A549 (cell line): ENCODE results near the gene CYSRT1. TPM values are rescaled to one million over a fixed set of nuclear protein-coding genes. Genes with fewer than 3 reads are reported as not detected.

ENCODE experiments used
- ATAC-seq, 2 experiments: fragments of 200-7000 bp in 1 of 2; fragments of >200 bp in 1 of 2; cut with Nextera tagmentation in 1 of 2; cut with Tn5 transposase in 1 of 2; 3 replicates each; pipeline versions ENCODE4 v1.8.0 to v1.9.1; 2018 to 2020; ENCODE audit warnings: mild to moderate bottlenecking in 1 of 2, moderate library complexity in 1 of 2
- CTCF ChIA-PET: fragments of 300-600 bp; sonication (Branson Sonifier 250); formaldehyde crosslinking; extraction: SDS; loops from one replicate; lab custom pipeline; 2021; ENCODE audit warnings: antibody characterized with exemption, inconsistent platforms; lab: Yijun Ruan, JAX
- POLR2A ChIA-PET: fragments of 350-600 bp; formaldehyde crosslinking; extraction: SDS; loops from one replicate; lab custom pipeline; 2021; ENCODE audit warnings: antibody characterized with exemption, inconsistent platforms; lab: Yijun Ruan, JAX
- DNase-seq, 2 experiments: peaks; one replicate each; pipeline versions ENCODE4 v3.0.0 to v3.0.0-alpha.2; 2011 to 2016; ENCODE audit warnings: low read depth in 1 of 2, low spot score in 1 of 2
- FAIRE-seq: peaks from 2 replicates; lab custom pipeline; 2011; peaks lifted over from hg19 to GRCh38; lab: Jason Lieb, UNC
- H3K27ac ChIP-seq, 2 experiments: fragments of >200 bp; sonication (Bioruptor Twin); formaldehyde crosslinking; 3 replicates each; pipeline ENCODE4 v1.5.1; 2016 to 2017
- H3K4me1 ChIP-seq: fragments of >200 bp; sonication (Bioruptor Twin); formaldehyde crosslinking; 3 replicates; pipeline ENCODE4 v1.6.1; 2016
- H3K4me2 ChIP-seq: fragments of >200 bp; sonication (Bioruptor Twin); formaldehyde crosslinking; 3 replicates; pipeline ENCODE4 v1.6.1; 2016
- H3K4me3 ChIP-seq: fragments of >200 bp; sonication (Bioruptor Twin); formaldehyde crosslinking; 3 replicates; pipeline ENCODE4 v1.5.1; 2016
- H3K9me3 ChIP-seq: fragments of >200 bp; sonication (Bioruptor Twin); formaldehyde crosslinking; 3 replicates; pipeline ENCODE4 v1.6.1; 2016
- BHLHE40 ChIP-seq: IDR thresholded peaks from 2 replicates; pipeline ENCODE4 v1.6.1; 2012; ENCODE audit warnings: low read depth, low read length, inconsistent platforms
- CBX2 ChIP-seq: fragments of 200-600 bp; sonication (generic); IDR thresholded peaks from 2 replicates; pipeline ENCODE4 v1.6.1; 2016; ENCODE audit warnings: low read depth, mild to moderate bottlenecking, borderline replicate concordance
- FOSB ChIP-seq: fragments of 250-450 bp; sonication (Bioruptor Pico); IDR thresholded peaks from 2 replicates; pipeline ENCODE4 v1.5.0; 2020; ENCODE audit warnings: mild to moderate bottlenecking, moderate library complexity
- FOSL2 ChIP-seq, 2 experiments: fragments of 450-650 bp in 1 of 2; fragments of >200 bp in 1 of 2; sonication (Bioruptor Twin) in 1 of 2; formaldehyde crosslinking; IDR thresholded peaks; 2 replicates each; pipeline versions ENCODE4 v1.5.0 to v1.6.1; 2016 to 2020; ENCODE audit warnings: mild to moderate bottlenecking in 1 of 2, moderate library complexity in 1 of 2
- GATA3 ChIP-seq: IDR thresholded peaks from 2 replicates; pipeline ENCODE4 v1.6.1; 2012; ENCODE audit warnings: borderline replicate concordance
- HOXB13 ChIP-seq: fragments of 250-450 bp; sonication (Bioruptor Pico); IDR thresholded peaks from 2 replicates; pipeline ENCODE4 v1.5.0; 2020; ENCODE audit warnings: low read depth, mild to moderate bottlenecking, moderate library complexity
- JUN ChIP-seq, 2 experiments: fragments of >200 bp; sonication (Bioruptor Twin); formaldehyde crosslinking; IDR thresholded peaks; 2 replicates in 1 of 2; 3 replicates in 1 of 2; pipeline ENCODE4 v1.6.1; 2016 to 2017
- JUNB ChIP-seq: fragments of >200 bp; sonication (Bioruptor Twin); formaldehyde crosslinking; IDR thresholded peaks from 2 replicates; pipeline ENCODE4 v1.6.1; 2016
- KDM5A ChIP-seq: fragments of 200-600 bp; sonication (generic); IDR thresholded peaks from 2 replicates; pipeline ENCODE4 v1.6.1; 2016; ENCODE audit warnings: antibody characterized with exemption, mild to moderate bottlenecking
- MAFK ChIP-seq: fragments of 450-650 bp; IDR thresholded peaks from 2 replicates; pipeline ENCODE4 v1.6.1; 2014; ENCODE audit not compliant: partially characterized antibody
- MYC ChIP-seq: IDR thresholded peaks from 2 replicates; pipeline ENCODE4 v1.6.1; 2012; ENCODE audit warnings: mild to moderate bottlenecking, inconsistent platforms, low read length, improper control_type of control experiment, borderline replicate concordance
- NFE2L2 ChIP-seq: fragments of 150-350 bp; conservative IDR thresholded peaks from 2 replicates; pipeline ENCODE4 v1.6.1; 2014; ENCODE audit warnings: low read length
- PHF8 ChIP-seq: fragments of 200-600 bp; sonication (generic); IDR thresholded peaks from 2 replicates; pipeline ENCODE4 v1.6.1; 2016; ENCODE audit warnings: low read depth, mild to moderate bottlenecking, antibody characterized with exemption, moderate library complexity, borderline replicate concordance
- POLR2A ChIP-seq: IDR thresholded peaks from 2 replicates; pipeline ENCODE4 v1.6.1; 2012; ENCODE audit warnings: mild to moderate bottlenecking, low read length
- RAD21 ChIP-seq, 2 experiments: fragments of >200 bp in 1 of 2; sonication (Bioruptor Twin) in 1 of 2; formaldehyde crosslinking in 1 of 2; IDR thresholded peaks in 1 of 2; conservative IDR thresholded peaks in 1 of 2; 2 replicates in 1 of 2; 3 replicates in 1 of 2; pipeline ENCODE4 v1.6.1; 2012 to 2018; ENCODE audit warnings: inconsistent platforms in 1 of 2
- RFX5 ChIP-seq: fragments of 450-650 bp; IDR thresholded peaks from 2 replicates; pipeline ENCODE4 v1.7.1; 2014; ENCODE audit warnings: antibody characterized with exemption, mild to moderate bottlenecking, moderate library complexity
- SMC3 ChIP-seq: fragments of >200 bp; sonication (Bioruptor Twin); formaldehyde crosslinking; IDR thresholded peaks from 3 replicates; pipeline ENCODE4 v1.6.1; 2018; ENCODE audit warnings: inconsistent platforms
- TFCP2L1 ChIP-seq: fragments of 250-450 bp; sonication (Bioruptor Pico); IDR thresholded peaks from 2 replicates; pipeline ENCODE4 v1.5.0; 2021; ENCODE audit warnings: mild to moderate bottlenecking
- WGBS: methylation state at CpG from one replicate; pipeline ENCODE4 v1.1.6; 2017; ENCODE audit errors: missing lambda C conversion rate; 5-methylcytosine and 5-hydroxymethylcytosine counted together
- polyA plus RNA-seq, 4 experiments: library from polyadenylated mRNA; depleted of rRNA in 3 of 4; stranded (reverse); fragments of >200 nt; fragmentation: RNase III in 1 of 4; extraction: RNeasy Plus Mini Kit Qiagen cat#74134 plus additional on column Dnase treatment in 1 of 4; gene quantifications; 2 replicates in 3 of 4; 3 replicates in 1 of 4; pipeline ENCODE4 v1.2.3, GENCODE V29; 2011 to 2017
- TF ChIP-seq, protein P1 (sequence below): fragments of 450-650 bp; IDR thresholded peaks from 2 replicates; pipeline ENCODE4 v1.6.1; 2014; ENCODE audit warnings: antibody characterized with exemption
- TF ChIP-seq, protein P2 (sequence below): fragments of >200 bp; sonication (Bioruptor Twin); formaldehyde crosslinking; IDR thresholded peaks from 3 replicates; pipeline ENCODE4 v1.5.1; 2016
- TF ChIP-seq, protein P3 (sequence below): IDR thresholded peaks from 2 replicates; pipeline ENCODE4 v1.6.1; 2012
- TF ChIP-seq, protein P4 (sequence below): fragments of >200 bp; sonication (Bioruptor Twin); formaldehyde crosslinking; IDR thresholded peaks from 3 replicates; pipeline ENCODE4 v1.6.1; 2016
- TF ChIP-seq, protein P5 (sequence below): fragments of 250-450 bp; sonication (Bioruptor Pico); IDR thresholded peaks from 2 replicates; pipeline ENCODE4 v1.5.0; 2020; ENCODE audit warnings: low read depth, mild to moderate bottlenecking, moderate library complexity

The CYSRT1 gene
- polyA plus RNA-seq, 2 of the 4 experiments (the other 2 are of a cell fraction), result 0.30 to 0.81 TPM

DNA sequence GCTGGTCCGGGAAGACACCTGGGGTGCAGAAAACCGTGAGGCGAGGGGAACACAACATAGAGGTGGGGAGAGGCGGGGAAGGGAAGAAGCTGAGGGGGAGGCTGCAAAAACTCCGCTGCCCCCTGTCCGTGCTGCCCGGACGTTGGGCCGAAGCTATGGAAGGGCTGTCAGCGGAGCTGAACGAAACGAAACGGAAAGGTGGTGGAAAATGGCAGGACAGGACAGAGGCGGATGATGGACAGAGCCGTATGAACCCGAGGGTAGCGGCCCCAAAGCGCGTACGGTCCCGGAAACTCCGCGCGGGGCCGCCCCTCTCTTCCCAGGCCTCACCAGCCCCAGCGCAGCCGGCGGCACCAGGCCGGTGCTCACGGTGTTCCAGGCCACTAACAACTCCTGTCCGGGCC is 36.9 kb upstream of the CYSRT1 start:
- POLR2A ChIA-PET, result interaction anchor here (0.9 to 3.4 kb wide), 13 partner anchors 11 to 60 kb away, joined by 3 to 38 read pairs (median 8); partner anchors contain the start of genes CYSRT1, LRRC26, RNF208 and RNF224
- Histone ChIP-seq H3K27ac (peak overlapping the region; percentile 97), H3K9me3 (no peaks in the 10 kb centered on the region), H3K4me1 (peaks cover 23% of the 10 kb centered on the region), H3K4me3 (peak overlapping the region; percentile 92), H3K4me2 (peak overlapping the region; percentile 99)
- no peak for FAIRE-seq
- CTCF ChIA-PET, result interaction anchor here (0.9 to 11.5 kb wide), 12 partner anchors 11 to 158 kb away, joined by 3 to 156 read pairs (median 10); partner anchors contain the start of genes CYSRT1, LRRC26, RNF208 and RNF224
- TF ChIP-seq MYC (no peak), PHF8 (peak; percentile 52), KDM5A (peak; percentile 95; the same call in 1 of the 2 replicates)
- WGBS, result 2% methylated on average over 22 of the region's 31 CpGs
- no peak for DNase-seq
- ATAC-seq, result peak; percentile 4 to 33; a peak in 3 of 6 replicates

DNA sequence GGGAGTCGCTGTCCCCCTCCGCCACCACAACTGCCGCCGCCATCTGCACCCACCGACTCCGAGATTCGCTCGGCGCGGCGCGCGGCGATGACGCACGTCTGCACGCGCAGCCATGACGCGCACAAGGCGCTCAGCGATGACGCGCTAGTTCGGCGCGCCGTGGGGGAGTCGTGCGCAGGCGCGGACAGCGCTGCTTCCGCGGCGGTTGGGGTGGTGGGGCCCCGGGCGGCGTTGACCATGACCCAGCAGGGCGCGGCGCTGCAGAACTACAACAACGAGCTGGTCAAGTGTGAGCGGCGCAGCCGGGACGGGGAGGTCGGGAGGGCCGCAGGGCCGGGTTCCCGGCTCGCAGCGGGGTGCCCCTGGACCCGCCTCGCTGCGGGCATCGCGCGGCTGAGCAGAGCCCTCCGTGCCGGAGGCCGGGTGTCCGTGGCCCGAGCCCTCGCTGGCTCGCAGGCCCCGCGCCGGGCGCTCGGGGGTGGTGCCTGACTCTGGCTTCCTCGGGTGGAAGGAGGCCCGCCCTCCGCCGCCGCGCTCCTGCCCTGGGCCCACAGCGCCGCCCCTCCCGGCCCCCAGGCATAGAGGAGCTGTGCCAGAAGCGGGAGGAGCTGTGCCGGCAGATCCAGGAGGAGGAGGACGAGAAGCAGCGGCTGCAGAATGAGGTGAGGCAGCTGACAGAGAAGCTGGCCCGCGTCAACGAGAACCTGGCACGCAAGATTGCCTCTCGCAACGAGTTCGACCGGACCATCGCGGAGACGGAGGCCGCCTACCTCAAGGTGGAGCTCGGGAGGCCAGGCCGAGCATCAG is 36.3 kb upstream of the CYSRT1 start, which contains the start of the genes ANAPC2 and SSNA1:
Gene ANAPC2 (minus strand): TSS at position 71 of the 807 bp plus-strand sequence. CDS start 28 bp downstream, at position 43.
Gene SSNA1 (plus strand): TSS at position 187 of the 807 bp plus-strand sequence. CDS start 51 bp downstream, at position 238.
- TF ChIP-seq GATA3, result peak; percentile 60; the same call in 1 of the 2 replicates
- no peak for TF ChIP-seq FOSB
- TF ChIP-seq JUNB, result no peak
- TF ChIP-seq, protein P1, sequence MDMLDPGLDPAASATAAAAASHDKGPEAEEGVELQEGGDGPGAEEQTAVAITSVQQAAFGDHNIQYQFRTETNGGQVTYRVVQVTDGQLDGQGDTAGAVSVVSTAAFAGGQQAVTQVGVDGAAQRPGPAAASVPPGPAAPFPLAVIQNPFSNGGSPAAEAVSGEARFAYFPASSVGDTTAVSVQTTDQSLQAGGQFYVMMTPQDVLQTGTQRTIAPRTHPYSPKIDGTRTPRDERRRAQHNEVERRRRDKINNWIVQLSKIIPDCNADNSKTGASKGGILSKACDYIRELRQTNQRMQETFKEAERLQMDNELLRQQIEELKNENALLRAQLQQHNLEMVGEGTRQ, result peak; percentile 48; the same call in 1 of the 2 replicates
- no peak for TF ChIP-seq CBX2
- TF ChIP-seq, protein P2, sequence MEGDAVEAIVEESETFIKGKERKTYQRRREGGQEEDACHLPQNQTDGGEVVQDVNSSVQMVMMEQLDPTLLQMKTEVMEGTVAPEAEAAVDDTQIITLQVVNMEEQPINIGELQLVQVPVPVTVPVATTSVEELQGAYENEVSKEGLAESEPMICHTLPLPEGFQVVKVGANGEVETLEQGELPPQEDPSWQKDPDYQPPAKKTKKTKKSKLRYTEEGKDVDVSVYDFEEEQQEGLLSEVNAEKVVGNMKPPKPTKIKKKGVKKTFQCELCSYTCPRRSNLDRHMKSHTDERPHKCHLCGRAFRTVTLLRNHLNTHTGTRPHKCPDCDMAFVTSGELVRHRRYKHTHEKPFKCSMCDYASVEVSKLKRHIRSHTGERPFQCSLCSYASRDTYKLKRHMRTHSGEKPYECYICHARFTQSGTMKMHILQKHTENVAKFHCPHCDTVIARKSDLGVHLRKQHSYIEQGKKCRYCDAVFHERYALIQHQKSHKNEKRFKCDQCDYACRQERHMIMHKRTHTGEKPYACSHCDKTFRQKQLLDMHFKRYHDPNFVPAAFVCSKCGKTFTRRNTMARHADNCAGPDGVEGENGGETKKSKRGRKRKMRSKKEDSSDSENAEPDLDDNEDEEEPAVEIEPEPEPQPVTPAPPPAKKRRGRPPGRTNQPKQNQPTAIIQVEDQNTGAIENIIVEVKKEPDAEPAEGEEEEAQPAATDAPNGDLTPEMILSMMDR, result peak; percentile 39
- no peak for TF ChIP-seq NFE2L2
- TF ChIP-seq, protein P3, sequence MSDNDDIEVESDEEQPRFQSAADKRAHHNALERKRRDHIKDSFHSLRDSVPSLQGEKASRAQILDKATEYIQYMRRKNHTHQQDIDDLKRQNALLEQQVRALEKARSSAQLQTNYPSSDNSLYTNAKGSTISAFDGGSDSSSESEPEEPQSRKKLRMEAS, result peak; percentile 92
- TF ChIP-seq, protein P4, sequence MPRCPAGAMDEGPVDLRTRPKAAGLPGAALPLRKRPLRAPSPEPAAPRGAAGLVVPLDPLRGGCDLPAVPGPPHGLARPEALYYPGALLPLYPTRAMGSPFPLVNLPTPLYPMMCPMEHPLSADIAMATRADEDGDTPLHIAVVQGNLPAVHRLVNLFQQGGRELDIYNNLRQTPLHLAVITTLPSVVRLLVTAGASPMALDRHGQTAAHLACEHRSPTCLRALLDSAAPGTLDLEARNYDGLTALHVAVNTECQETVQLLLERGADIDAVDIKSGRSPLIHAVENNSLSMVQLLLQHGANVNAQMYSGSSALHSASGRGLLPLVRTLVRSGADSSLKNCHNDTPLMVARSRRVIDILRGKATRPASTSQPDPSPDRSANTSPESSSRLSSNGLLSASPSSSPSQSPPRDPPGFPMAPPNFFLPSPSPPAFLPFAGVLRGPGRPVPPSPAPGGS, result peak; percentile 82; the same call in 2 of the 3 replicates
- peak; percentile 69; the same call in 1 of the 2 replicates for TF ChIP-seq RFX5
- peak; percentile 81 for TF ChIP-seq BHLHE40
- peak; percentile 31 to 49; a peak in 3 of 5 replicates for TF ChIP-seq RAD21 (conservative IDR thresholded peaks at IDR 0.05 in 1 of 2, IDR thresholded peaks at IDR 0.05 in 1 of 2)
- TF ChIP-seq SMC3, result peak; percentile 38; the same call in 2 of the 3 replicates
- peak; percentile 29 for TF ChIP-seq MAFK
- peak; percentile 26; the same call in 1 of the 2 replicates for TF ChIP-seq TFCP2L1 (CRISPR knock-in tag)
- peak; percentile 59 for TF ChIP-seq PHF8
- TF ChIP-seq, protein P5, sequence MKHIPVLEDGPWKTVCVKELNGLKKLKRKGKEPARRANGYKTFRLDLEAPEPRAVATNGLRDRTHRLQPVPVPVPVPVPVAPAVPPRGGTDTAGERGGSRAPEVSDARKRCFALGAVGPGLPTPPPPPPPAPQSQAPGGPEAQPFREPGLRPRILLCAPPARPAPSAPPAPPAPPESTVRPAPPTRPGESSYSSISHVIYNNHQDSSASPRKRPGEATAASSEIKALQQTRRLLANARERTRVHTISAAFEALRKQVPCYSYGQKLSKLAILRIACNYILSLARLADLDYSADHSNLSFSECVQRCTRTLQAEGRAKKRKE (CRISPR knock-in tag), result no peak
- TF ChIP-seq FOSL2 (IDR thresholded peaks at IDR 0.05), result no peak
- TF ChIP-seq FOSL2 (CRISPR knock-in tag; IDR thresholded peaks at IDR 0.05), result peak; percentile 85
- TF ChIP-seq JUN (IDR thresholded peaks at IDR 0.05), result peak; percentile 82 to 91
- no peak for TF ChIP-seq HOXB13
- TF ChIP-seq POLR2A, result peak; percentile 65
- peak within 1 kb of the TSS; percentile 97 for H3K27ac ChIP-seq
- peak; percentile 39 for FAIRE-seq
- POLR2A ChIA-PET, result interaction anchor here (0.6 to 3.4 kb wide), 18 partner anchors 10 to 225 kb away, joined by 3 to 38 read pairs (median 5); partner anchors contain the start of genes CYSRT1, NDOR1, RNF208 and RNF224
- peak; percentile 69 to 96 for DNase-seq
- H3K4me2 ChIP-seq, result peak within 1 kb of the TSS; percentile 99
- 2% methylated on average over 28 of the region's 98 CpGs for WGBS
- ATAC-seq, result peak; percentile 66 to 82
- CTCF ChIA-PET, result interaction anchor here (0.7 to 11.5 kb wide), 23 partner anchors 10 to 159 kb away, joined by 3 to 156 read pairs (median 5); partner anchors contain the start of genes CYSRT1, GRIN1, LRRC26 and RNF208
- H3K4me3 ChIP-seq, result peak within 1 kb of the TSS; percentile 92
- peaks cover 23% of the 10 kb centered on the region for H3K4me1 ChIP-seq
- H3K9me3 ChIP-seq, result no peaks in the 10 kb centered on the region
